ENCODE results near the gene SMCO2.

SMCO2 gene

DNA sequence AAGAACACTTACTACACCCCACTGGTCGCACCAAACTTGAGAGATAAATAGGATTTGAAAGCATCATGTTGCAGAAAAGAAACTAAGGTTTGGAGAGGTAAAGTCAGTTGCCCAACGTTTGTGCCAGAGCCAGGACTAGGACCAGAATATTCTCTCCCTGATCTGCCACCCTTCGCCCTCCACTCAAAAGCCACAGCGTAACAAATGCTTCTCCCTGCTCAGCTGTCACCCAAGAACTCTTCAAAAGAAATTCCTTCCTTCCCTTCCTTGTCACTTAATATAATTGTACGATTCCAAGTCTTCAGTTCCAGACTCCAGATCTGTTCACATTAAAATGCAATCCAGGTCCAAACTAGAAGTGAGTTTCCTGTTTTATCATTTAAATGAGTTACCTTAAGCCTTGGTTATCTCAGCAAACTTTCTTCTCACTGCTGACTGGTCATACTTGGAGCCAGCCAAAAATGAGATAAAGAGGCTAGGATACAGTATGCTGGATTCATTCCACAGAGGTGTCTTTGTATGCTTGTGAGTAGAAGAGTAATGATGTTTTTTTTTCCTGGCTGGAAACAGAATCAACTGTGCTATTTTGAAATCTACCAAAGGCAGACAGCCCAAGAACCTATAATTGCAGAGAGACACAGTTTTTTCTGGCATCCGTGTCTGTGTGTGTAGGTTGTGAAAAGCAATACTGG, 64.6 kb downstream of the SMCO2 start:
- no peak for DNase-seq (ENCODE audit: low spot score)
- TF ChIP-seq, protein P1, sequence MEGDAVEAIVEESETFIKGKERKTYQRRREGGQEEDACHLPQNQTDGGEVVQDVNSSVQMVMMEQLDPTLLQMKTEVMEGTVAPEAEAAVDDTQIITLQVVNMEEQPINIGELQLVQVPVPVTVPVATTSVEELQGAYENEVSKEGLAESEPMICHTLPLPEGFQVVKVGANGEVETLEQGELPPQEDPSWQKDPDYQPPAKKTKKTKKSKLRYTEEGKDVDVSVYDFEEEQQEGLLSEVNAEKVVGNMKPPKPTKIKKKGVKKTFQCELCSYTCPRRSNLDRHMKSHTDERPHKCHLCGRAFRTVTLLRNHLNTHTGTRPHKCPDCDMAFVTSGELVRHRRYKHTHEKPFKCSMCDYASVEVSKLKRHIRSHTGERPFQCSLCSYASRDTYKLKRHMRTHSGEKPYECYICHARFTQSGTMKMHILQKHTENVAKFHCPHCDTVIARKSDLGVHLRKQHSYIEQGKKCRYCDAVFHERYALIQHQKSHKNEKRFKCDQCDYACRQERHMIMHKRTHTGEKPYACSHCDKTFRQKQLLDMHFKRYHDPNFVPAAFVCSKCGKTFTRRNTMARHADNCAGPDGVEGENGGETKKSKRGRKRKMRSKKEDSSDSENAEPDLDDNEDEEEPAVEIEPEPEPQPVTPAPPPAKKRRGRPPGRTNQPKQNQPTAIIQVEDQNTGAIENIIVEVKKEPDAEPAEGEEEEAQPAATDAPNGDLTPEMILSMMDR (IDR thresholded peaks at IDR 0.05), result no peak
- Histone ChIP-seq H3K4me3 (no peak overlapping the region), H3K27ac (peak overlapping the region in 1 of 2 donors; percentile 67)

GRCh38 chr12:27511723-27512045, 65.1 kb downstream of the SMCO2 start:
- Histone ChIP-seq H3K27ac (peak overlapping the region in 1 of 2 donors; percentile 67), H3K4me3 (no peak overlapping the region)
- DNase-seq (ENCODE audit: low spot score), result no peak
- TF ChIP-seq, protein P1 (IDR thresholded peaks at IDR 0.05), result no peak

DNA sequence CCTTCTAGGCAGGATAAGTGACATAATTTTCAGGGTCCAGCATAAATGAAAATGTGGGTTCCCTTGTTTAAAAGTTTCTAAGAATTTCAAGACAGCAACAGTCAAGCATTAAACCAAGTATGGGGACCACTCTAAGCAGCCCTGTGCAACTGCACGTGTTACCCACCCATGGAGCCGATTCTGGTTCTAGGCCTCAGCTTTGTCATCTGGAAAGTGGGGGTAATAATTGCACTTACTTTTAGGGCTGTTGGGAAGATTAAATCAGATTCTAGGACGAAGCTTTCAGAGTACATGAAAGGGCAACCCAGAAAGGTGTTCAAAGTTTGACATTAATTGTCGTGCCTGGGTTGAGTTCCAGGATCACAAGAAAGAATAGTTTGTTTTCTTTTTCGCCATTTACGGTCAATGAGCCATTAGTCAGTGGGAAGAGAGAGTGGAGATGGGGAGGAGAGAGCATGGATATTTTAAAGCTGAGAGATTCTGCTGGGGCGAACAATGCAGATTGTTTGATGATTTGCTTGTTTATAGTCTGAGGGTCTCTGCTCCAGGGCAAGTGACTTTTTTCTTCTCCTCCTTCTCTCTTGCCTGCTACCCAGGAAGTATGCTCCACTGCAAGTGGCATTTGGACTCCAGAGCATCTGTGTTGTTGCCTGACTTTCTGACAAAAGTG, 66.8 kb downstream of the SMCO2 start:
- no peak for DNase-seq (ENCODE audit: low spot score)
- Histone ChIP-seq H3K27ac (no peak overlapping the region), H3K4me3 (no peak overlapping the region)
- TF ChIP-seq, protein P1 (IDR thresholded peaks at IDR 0.05), result no peak

- no peak overlapping the region for H3K27ac ChIP-seq
- DNase-seq (ENCODE audit: low spot score), result no peak
- TF ChIP-seq, protein P1 (IDR thresholded peaks at IDR 0.05), result no peak
- no peak overlapping the region for H3K4me3 ChIP-seq
Observed at GRCh38 chr12:27515671-27516070, 69.1 kb downstream of the SMCO2 start.

- no peak overlapping the region for H3K4me3 ChIP-seq
- TF ChIP-seq, protein P1 (IDR thresholded peaks at IDR 0.05), result no peak
- no peak for DNase-seq (ENCODE audit: low spot score)
- H3K27ac ChIP-seq, result no peak overlapping the region
Observed at GRCh38 chr12:27516625-27517024, 70.1 kb downstream of the SMCO2 start.

DNA sequence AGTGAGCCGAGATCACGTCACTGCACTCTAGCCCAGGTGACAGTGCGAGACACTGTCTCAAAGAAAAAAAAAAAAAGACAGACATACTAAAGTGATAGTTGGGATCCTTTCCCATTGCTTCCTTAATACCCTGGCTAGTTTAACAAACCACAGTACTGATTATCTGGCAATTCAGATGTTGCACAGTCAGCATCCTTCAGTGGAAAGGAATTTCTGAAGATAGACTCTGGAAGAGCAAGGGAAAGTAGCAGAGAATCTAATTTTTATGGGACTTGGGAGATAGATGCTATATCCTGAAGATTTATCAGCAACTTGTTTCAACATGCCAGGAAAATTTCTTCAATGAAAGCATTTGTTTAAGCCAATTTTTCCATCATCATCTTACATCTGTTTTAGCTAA, 71.0 kb downstream of the SMCO2 start:
- DNase-seq (ENCODE audit: low spot score), result no peak
- TF ChIP-seq, protein P1 (IDR thresholded peaks at IDR 0.05), result no peak
- H3K27ac ChIP-seq, result no peak overlapping the region
- H3K4me3 ChIP-seq, result no peak overlapping the region
